ENCODE measurements around the gene ATF4. TPM values are rescaled to one million over a fixed set of nuclear protein-coding genes. Genes with fewer than 3 reads are reported as not detected.
"Not testable (repeated sequence)": the region's sequence is repeated elsewhere in the genome, so short reads cannot be mapped to it uniquely, and the experiment has no call there.

ATF4 gene
- total and polyA plus RNA-seq, 2 of the 8 experiments (the other 6 are each of a cell fraction or from before 2014, with no cell fraction given) = 553 to 704 TPM

GRCh38 chr22:39521106-39521885 is 934 bp downstream of the ATF4 start:
- Histone ChIP-seq H3K4me1 (replicated peaks in 1 of 4; ENCODE audit: control insufficient read depth in 3 of 4, insufficient read depth in 4 of 4, low read length in 3 of 4) (peaks cover 0 to 12% (median 5%) of the 10 kb centered on the region in 4 experiments; a peak in 4 of 7 replicates), H3K56ac (replicated peaks; ENCODE audit: insufficient read length, low read depth, low read length) (peak overlapping the region; percentile 27), H3K79me2 (ENCODE audit: control insufficient read depth in 1 of 2, insufficient read depth in 2 of 2, low read length in 2 of 2) (peaks cover 5 to 29% of the 10 kb centered on the region in 2 experiments; a peak in 3 of 4 replicates), H2BK5ac (ENCODE audit: low read depth, low read length) (peak overlapping the region; percentile 100), H3K4me2 (ENCODE audit: insufficient read depth in 1 of 2, low read depth in 2 of 2, low read length in 2 of 2) (peak overlapping the region; percentile 87 to 88), H3K23me2 (ENCODE audit: low read depth, low read length) (peaks cover 12% of the 10 kb centered on the region), H4K20me1 (replicated peaks in 1 of 2; ENCODE audit: control insufficient read depth in 1 of 2, insufficient read depth in 2 of 2, low read length in 2 of 2) (peaks cover 33 to 35% of the 10 kb centered on the region in 2 experiments), H3K36me3 (ENCODE audit: control insufficient read depth in 2 of 4, insufficient read depth in 4 of 4, low read length in 3 of 4) (peaks cover 22 to 41% (median 35%) of the 10 kb centered on the region in 4 experiments), H3K27ac (ENCODE audit: low read depth, low read length) (peak overlapping the region; percentile 99; the same call in 1 of the 2 replicates), H3K4me3 (ENCODE audit: extremely low read depth in 1 of 4, insufficient read depth in 2 of 4, low read depth in 3 of 4, low read length in 4 of 4) (peak overlapping the region; percentile 93 to 99 (median 95)), H3K9ac (replicated peaks in 1 of 4; ENCODE audit: extremely low read depth in 1 of 4, low read depth in 3 of 4, low read length in 3 of 4) (peak overlapping the region; percentile 61 to 99 (median 98))
- H2AK5ac ChIP-seq (ENCODE audit: low read depth, low read length); H3K79me1 ChIP-seq (ENCODE audit: low read depth, low read length); H3K27me3 ChIP-seq (replicated peaks in 1 of 4; ENCODE audit: control insufficient read depth in 3 of 4, extremely low read depth in 1 of 4, insufficient read depth in 3 of 4, low read length in 3 of 4); H3K4ac ChIP-seq (replicated peaks; ENCODE audit: insufficient read length, low read depth, low read length); H2BK120ac ChIP-seq (replicated peaks; ENCODE audit: low read depth, low read length); H2BK12ac ChIP-seq (ENCODE audit: low read depth, low read length); FAIRE-seq; H4K91ac ChIP-seq (replicated peaks; ENCODE audit: insufficient read length, low read length); H3K9me3 ChIP-seq (ENCODE audit: insufficient read depth in 2 of 2, low read depth in 1 of 2, low read length in 1 of 2); H3K23ac ChIP-seq (ENCODE audit: insufficient read length); DNase-seq (ENCODE audit: low read depth in 1 of 2, low spot score in 2 of 2); H2BK20ac ChIP-seq (ENCODE audit: low read length); H2AFZ ChIP-seq (ENCODE audit: low read length); H3K14ac ChIP-seq (ENCODE audit: insufficient read length); H4K8ac ChIP-seq (ENCODE audit: extremely low read depth, insufficient read depth, low read length); H3K18ac ChIP-seq (ENCODE audit: extremely low read depth, low read length); H2BK15ac ChIP-seq (ENCODE audit: low read length); H4K5ac ChIP-seq (ENCODE audit: insufficient read length, low read depth, low read length): not testable (repeated sequence)
- WGBS, 2 experiments (ENCODE audit: extremely low coverage in 1 of 2, insufficient coverage in 1 of 2, insufficient read length in 1 of 2, insufficient replicate concordance in 2 of 2, low coverage in 1 of 2, low lambda C conversion rate in 2 of 2, missing lambda C conversion rate in 1 of 2) = 14% methylated on average over 22 of the region's 28 CpGs; no CpG with 5 or more reads in 1 of the 2 experiments
- TF ChIP-seq KDM4A (IDR thresholded peaks at IDR 0.05; ENCODE audit: low read depth, low read length, severe bottlenecking) = peak; percentile 29
- TF ChIP-seq POLR2AphosphoS5 (IDR thresholded peaks at IDR 0.05; ENCODE audit: low read depth, low read length) = peak; percentile 55; the same call in 1 of the 2 replicates
- CTCF ChIA-PET (ENCODE audit: partially characterized antibody) = interaction anchor here (1.0 to 21.9 kb wide), 2 partner anchors 8 to 25 kb away, joined by 3 to 361 read pairs; partner anchors contain the start of gene MIEF1
- POLR2A ChIA-PET (ENCODE audit: partially characterized antibody) = interaction anchor here (0.6 to 6.6 kb wide), 22 partner anchors 9 to 524 kb away, joined by 3 to 83 read pairs (median 7); partner anchors contain the start of genes MIEF1, RPL3 and RPS19BP1

All from H1 (cell line).